Vagina (tissue), 2 donors: ENCODE data around the gene TTLL9. TPM values are rescaled to one million over a fixed set of nuclear protein-coding genes. Genes with fewer than 3 reads are reported as not detected.

Source experiments
- DNase-seq, 2 donors: peaks; one replicate each; pipeline ENCODE4 v3.0.0-alpha.2; 2017; ENCODE audit errors: extremely low spot score in 2 of 2
- H3K27ac ChIP-seq: fragments of 200-600 bp; sonication (generic); one replicate; pipeline ENCODE4 v1.5.1; 2019
- H3K27me3 ChIP-seq: fragments of 200-600 bp; sonication (generic); one replicate; pipeline ENCODE4 v1.5.1; 2019
- H3K36me3 ChIP-seq, 2 donors: fragments of 200-600 bp; sonication (generic); one replicate each; pipeline ENCODE4 v1.5.1; 2017 to 2019
- H3K4me1 ChIP-seq: fragments of 200-600 bp; sonication (generic); one replicate; pipeline ENCODE4 v1.5.1; 2019
- H3K4me3 ChIP-seq, 2 donors: fragments of 200-600 bp; sonication (generic); 1 replicate in 1 of 2; 2 replicates in 1 of 2; pipeline ENCODE4 v1.5.1; 2016 to 2019
- H3K9me3 ChIP-seq: fragments of 200-600 bp; sonication (generic); one replicate; pipeline ENCODE4 v1.5.1; 2019
- POLR2A ChIP-seq, 2 donors: fragments of 450-650 bp; IDR thresholded peaks; one replicate each; pipeline ENCODE4 v1.6.1; 2017; ENCODE audit warnings: antibody characterized with exemption in 2 of 2, mild to moderate bottlenecking in 2 of 2, moderate library complexity in 2 of 2
- POLR2AphosphoS5 ChIP-seq, 2 donors: sonication (generic); formaldehyde crosslinking; IDR thresholded peaks; one replicate each; pipeline ENCODE4 v1.9.0; 2017; ENCODE audit warnings: antibody characterized with exemption in 2 of 2, mild to moderate bottlenecking in 2 of 2, low read depth in 1 of 2; ENCODE audit not compliant: insufficient read depth in 1 of 2
- intact Hi-C: fragments of 100-400 bp; cut with DNase I; formaldehyde crosslinking; loops from one replicate; pipeline ENCODE4 v1.15.1; 2023
- total RNA-seq: library from RNA; depleted of rRNA; stranded (reverse); fragments of >200 nt; gene quantifications from one replicate; pipeline ENCODE4 v1.2.3, GENCODE V29; 2016
- TF ChIP-seq, protein P1 (sequence below), 3 experiments: fragments of 450-650 bp in 2 of 3; fragments of 200-600 bp in 1 of 3; sonication (generic) in 1 of 3; IDR thresholded peaks; one replicate each; pipeline ENCODE4 v1.5.1; 2017 to 2019; ENCODE audit warnings: antibody characterized with exemption in 3 of 3, mild to moderate bottlenecking in 2 of 3, moderate library complexity in 2 of 3

TTLL9 gene
- total RNA-seq, 1 donor from 2014 or later, result not detected

DNA sequence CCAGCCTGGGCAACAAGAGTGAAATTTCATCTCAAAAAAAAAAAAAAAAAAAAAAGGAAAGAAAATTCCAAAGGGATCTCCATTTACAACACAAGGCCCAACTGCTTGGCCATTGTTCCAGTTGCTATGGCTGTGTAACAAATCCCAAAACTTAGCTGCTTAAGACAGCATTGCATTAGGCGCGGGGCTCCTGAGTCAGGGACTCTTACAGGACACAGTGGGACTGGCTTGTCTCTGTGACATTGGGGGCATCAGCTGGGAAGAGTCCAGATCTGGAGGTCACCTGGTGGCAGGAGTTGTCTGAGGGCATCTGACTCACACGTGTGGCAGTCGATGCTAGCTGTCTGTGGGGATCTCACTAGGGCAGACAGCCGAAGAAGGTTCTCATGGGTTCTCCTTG, 35.6 kb downstream of the TTLL9 start:
- H3K4me3 ChIP-seq, result no peak overlapping the region
- H3K4me1 ChIP-seq, result no peaks in the 10 kb centered on the region
- H3K9me3 ChIP-seq, result no peaks in the 10 kb centered on the region
- no peaks in the 10 kb centered on the region for H3K27me3 ChIP-seq
- intact Hi-C loops, result no loop called here
- no peaks in the 10 kb centered on the region for H3K36me3 ChIP-seq
- H3K27ac ChIP-seq, result no peak overlapping the region
- TF ChIP-seq POLR2A (IDR thresholded peaks at IDR 0.05) (no peak), POLR2AphosphoS5 (IDR thresholded peaks at IDR 0.05; ENCODE audit: insufficient read depth in 1 of 2, low read depth in 1 of 2) (no peak)
- TF ChIP-seq, protein P1, sequence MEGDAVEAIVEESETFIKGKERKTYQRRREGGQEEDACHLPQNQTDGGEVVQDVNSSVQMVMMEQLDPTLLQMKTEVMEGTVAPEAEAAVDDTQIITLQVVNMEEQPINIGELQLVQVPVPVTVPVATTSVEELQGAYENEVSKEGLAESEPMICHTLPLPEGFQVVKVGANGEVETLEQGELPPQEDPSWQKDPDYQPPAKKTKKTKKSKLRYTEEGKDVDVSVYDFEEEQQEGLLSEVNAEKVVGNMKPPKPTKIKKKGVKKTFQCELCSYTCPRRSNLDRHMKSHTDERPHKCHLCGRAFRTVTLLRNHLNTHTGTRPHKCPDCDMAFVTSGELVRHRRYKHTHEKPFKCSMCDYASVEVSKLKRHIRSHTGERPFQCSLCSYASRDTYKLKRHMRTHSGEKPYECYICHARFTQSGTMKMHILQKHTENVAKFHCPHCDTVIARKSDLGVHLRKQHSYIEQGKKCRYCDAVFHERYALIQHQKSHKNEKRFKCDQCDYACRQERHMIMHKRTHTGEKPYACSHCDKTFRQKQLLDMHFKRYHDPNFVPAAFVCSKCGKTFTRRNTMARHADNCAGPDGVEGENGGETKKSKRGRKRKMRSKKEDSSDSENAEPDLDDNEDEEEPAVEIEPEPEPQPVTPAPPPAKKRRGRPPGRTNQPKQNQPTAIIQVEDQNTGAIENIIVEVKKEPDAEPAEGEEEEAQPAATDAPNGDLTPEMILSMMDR (IDR thresholded peaks at IDR 0.05), result no peak
- DNase-seq, result no peak

- Histone ChIP-seq H3K9me3 (no peaks in the 10 kb centered on the region), H3K27me3 (no peaks in the 10 kb centered on the region), H3K36me3 (no peaks in the 10 kb centered on the region), H3K4me1 (no peaks in the 10 kb centered on the region), H3K27ac (no peak overlapping the region), H3K4me3 (no peak overlapping the region)
- DNase-seq, result no peak
- intact Hi-C loops, result no loop called here
- TF ChIP-seq POLR2AphosphoS5 (IDR thresholded peaks at IDR 0.05; ENCODE audit: insufficient read depth in 1 of 2, low read depth in 1 of 2) (no peak), POLR2A (IDR thresholded peaks at IDR 0.05) (no peak)
These were observed 36.6 kb downstream of the TTLL9 start for GRCh38 chr20:31907046-31907445.

DNA sequence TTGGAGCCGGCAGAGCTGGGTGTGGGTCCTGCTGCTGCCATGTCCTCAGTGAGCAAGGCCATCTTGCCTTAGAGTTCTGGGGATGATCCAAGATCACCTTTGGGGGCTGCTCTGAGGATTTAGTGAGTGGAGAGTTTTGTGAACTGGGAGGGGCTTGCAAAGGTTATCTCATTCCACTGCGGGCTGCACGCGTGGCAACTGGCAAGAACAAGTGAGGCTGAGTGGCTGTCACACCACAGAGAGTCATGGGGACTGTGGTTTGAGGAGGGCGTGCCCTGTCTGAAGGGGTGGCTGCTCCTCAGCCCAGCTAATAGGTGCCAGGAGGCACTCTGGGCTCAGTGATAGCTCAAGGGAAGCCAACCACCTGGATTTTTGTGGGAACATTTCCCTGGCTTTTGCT, 37.6 kb downstream of the TTLL9 start:
- TF ChIP-seq POLR2AphosphoS5 (IDR thresholded peaks at IDR 0.05; ENCODE audit: insufficient read depth in 1 of 2, low read depth in 1 of 2), result no peak
- TF ChIP-seq POLR2A (IDR thresholded peaks at IDR 0.05), result no peak
- TF ChIP-seq, protein P1 (IDR thresholded peaks at IDR 0.05), result no peak
- H3K4me3 ChIP-seq, result no peak overlapping the region
- intact Hi-C loops, result no loop called here
- H3K27me3 ChIP-seq, result no peaks in the 10 kb centered on the region
- no peak for DNase-seq
- no peaks in the 10 kb centered on the region for H3K4me1 ChIP-seq
- H3K27ac ChIP-seq, result no peak overlapping the region
- H3K36me3 ChIP-seq, result no peaks in the 10 kb centered on the region
- no peaks in the 10 kb centered on the region for H3K9me3 ChIP-seq

DNA sequence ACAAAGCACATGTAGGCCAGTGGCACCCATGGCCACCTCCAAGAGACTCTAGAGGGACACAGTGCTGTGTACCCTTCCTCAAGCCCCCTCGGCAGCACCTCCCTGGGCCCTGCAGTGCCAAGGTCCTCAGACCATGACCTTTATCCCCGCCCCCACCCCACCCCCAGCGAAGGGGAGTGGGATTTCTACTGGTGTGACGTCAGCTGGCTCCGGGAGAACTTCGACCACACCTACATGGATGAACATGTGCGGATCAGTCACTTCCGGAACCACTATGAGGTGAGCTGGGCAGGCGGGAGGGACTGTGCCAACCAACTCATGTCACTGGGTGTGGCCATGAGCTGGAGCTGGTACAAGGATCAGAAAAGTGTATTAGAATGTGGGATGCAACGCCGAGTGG, 38.0 kb downstream of the TTLL9 start:
- no peak for DNase-seq
- intact Hi-C loops, result no loop called here

DNA sequence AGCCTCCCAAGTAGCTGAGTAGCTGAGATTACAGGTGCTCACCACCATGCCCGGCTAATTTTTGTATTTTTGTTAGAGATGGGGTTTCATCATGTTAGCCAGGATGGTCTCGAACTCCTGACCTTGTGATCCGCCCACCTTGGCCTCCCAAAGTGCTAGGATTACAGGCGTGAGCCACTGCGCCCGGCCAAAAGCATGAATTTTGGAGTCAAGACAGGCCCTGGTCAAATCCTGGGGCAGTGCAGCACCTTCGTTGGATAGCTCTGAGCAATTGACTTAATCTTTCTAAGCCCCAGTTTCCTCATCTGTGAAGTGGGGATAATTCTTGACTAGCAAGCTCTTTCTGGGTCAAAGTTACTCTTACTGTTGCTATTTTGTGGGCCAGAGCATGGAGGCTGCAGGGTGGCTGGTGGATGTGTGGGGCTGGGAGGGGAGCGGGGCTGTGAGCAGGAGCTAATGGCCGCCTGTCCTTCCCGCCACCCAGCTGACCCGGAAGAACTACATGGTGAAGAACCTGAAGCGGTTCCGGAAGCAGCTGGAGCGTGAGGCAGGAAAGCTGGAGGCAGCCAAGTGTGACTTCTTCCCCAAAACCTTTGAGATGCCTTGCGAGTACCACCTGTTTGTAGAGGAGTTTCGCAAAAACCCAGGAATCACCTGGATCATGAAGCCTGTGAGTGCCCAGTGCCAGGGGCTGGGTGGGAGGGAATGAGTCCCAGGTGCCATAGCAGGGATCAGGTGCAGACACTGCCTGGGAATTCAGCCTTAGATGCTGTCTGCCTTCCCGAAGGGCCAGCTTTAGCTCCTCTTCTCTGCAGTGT, 39.0 kb downstream of the TTLL9 start:
- Histone ChIP-seq H3K4me3 (no peak overlapping the region), H3K27ac (no peak overlapping the region), H3K27me3 (no peaks in the 10 kb centered on the region), H3K36me3 (no peaks in the 10 kb centered on the region), H3K9me3 (no peaks in the 10 kb centered on the region), H3K4me1 (no peaks in the 10 kb centered on the region)
- no peak for TF ChIP-seq POLR2AphosphoS5 (IDR thresholded peaks at IDR 0.05; ENCODE audit: insufficient read depth in 1 of 2, low read depth in 1 of 2)
- TF ChIP-seq POLR2A (IDR thresholded peaks at IDR 0.05), result no peak
- TF ChIP-seq, protein P1 (IDR thresholded peaks at IDR 0.05), result no peak
- no peak for DNase-seq
- intact Hi-C loops, result no loop called here

More for the DNA sequence above, 38.0 kb downstream of the TTLL9 start:
- Histone ChIP-seq H3K27me3 (no peaks in the 10 kb centered on the region), H3K4me1 (no peaks in the 10 kb centered on the region), H3K9me3 (no peaks in the 10 kb centered on the region), H3K4me3 (no peak overlapping the region), H3K36me3 (no peaks in the 10 kb centered on the region), H3K27ac (no peak overlapping the region)
- TF ChIP-seq, protein P1 (IDR thresholded peaks at IDR 0.05), result no peak
- TF ChIP-seq POLR2AphosphoS5 (IDR thresholded peaks at IDR 0.05; ENCODE audit: insufficient read depth in 1 of 2, low read depth in 1 of 2), result no peak
- no peak for TF ChIP-seq POLR2A (IDR thresholded peaks at IDR 0.05)
